Caki2 (cell line): ENCODE results near the gene PWP2. TPM values are rescaled to one million over a fixed set of nuclear protein-coding genes. Genes with fewer than 3 reads are reported as not detected.
"Not testable (repeated sequence)": the region's sequence is repeated elsewhere in the genome, so short reads cannot be mapped to it uniquely, and the experiment has no call there.

Source experiments
- DNase-seq: peaks from one replicate; pipeline ENCODE4 v3.0.0-alpha.2; 2015; ENCODE audit warnings: low read depth
- in situ Hi-C: cut with HindIII; loops from 2 replicates; pipeline ENCODE4 v1.10.0; 2016; ENCODE audit warnings: low sequenced_read_pairs, low pct_unique_long_range_greater_than_20kb, mixed read lengths
- total RNA-seq: library from RNA; depleted of rRNA; stranded (reverse); fragments of >200 nt; shearing (Covaris generic); gene quantifications from 2 replicates; pipeline ENCODE4 v1.2.3, GENCODE V29; 2014; ENCODE audit warnings: low replicate concordance

Gene PWP2
- total RNA-seq, 1 experiment from 2014 or later: 19.4 TPM

DNA sequence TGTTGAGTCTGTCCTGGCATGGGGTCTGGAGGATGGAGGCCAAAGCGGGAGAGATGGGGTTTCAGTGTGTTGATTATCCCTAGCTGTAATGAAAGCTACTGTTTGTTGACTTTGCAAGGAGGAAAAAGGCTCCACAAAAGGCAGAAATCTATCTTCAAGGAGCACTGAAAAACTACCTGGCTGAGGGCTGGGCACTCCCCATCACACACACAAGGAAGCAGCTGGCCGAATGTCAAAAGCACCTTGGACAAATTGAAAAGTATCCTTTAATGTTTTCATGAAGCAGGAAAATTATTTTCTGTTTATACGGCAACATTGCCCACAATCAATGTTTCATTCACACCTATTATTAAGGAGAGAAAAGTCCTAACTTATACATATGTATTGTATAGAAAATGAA is 27.8 kb upstream of the PWP2 start:
- in situ Hi-C loops: no loop called here
- no peak for DNase-seq

DNA sequence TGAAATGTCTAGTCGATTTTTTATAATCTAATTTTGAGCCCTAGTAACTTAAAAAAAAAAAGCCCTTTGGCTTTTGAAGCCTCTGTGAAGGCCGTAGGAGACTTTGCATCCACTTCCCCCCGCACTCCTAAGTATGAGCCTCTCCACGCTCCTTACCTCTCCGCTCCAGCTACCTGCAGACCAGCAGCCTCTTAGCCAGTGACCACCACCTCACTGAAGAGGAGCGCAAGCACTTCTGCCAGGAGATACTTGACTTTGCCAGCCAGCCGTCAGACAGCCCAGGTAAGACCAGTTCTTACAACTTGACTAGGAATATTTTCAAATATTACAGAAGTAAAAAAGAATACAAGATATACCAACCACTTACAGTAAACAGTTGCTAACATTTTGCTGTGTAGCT is 27.4 kb upstream of the PWP2 start:
- in situ Hi-C loops: no loop called here
- DNase-seq: no peak

DNA sequence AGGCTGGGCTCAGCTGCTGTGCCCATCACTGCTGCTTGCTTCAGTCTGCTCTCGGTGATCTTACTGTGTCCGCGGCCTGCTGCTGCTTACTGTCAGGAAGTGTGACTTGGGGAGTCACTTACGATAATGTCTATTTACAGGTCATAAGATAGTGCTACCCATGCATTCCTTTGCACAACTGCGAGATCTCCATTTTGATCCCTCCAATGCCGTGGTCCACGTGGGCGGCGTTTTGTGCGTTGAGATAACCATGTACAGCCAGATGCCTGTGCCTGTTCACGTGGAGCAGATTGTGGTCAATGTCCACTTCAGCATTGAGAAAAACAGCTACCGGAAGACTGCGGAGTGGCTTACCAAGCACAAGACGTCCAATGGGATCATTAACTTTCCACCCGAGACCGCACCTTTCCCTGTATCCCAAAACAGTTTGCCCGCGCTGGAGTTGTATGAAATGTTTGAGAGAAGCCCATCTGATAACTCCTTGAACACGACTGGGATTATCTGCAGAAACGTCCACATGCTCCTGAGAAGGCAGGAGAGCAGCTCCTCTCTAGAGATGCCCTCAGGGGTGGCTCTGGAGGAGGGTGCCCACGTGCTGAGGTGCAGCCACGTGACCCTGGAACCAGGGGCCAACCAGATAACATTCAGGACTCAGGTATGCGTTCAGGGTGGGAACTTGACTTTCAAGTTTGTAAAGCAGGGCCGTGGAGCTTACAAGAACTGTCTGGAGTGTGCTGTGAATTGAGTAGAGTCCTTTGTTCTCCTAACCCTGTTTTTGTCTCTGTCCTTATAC is 24.4 kb upstream of the PWP2 start:
- in situ Hi-C loops: no loop called here
- DNase-seq: no peak

DNA sequence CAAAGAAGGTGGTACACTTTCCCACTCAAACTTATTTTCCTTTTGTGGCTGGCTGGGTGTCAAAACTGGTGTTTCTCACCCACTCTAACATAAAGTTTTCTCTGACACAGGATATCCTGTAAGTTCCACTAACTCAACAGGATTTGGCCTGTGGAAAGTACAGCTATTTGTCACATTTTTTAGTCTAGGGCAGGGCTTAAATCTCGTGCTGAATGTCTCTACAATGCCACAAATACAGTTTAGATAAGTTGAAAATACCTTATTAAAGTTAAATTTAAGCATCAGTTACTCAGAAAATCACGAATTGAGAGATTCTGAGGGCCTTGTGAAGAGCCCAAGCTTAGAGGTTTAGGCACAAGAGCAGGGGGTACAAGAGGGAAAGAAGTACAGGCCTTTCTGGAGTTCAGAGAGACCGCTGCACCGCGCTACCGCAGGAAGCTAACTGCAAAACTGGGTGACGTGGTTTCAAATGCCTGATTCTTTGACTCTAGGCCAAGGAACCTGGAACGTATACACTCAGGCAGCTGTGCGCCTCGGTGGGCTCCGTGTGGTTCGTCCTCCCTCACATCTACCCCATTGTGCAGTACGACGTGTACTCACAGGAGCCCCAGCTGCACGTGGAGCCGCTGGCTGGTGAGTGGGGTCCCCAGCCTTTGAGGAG is 23.4 kb upstream of the PWP2 start:
- no peak for DNase-seq
- in situ Hi-C loops: no loop called here

DNA sequence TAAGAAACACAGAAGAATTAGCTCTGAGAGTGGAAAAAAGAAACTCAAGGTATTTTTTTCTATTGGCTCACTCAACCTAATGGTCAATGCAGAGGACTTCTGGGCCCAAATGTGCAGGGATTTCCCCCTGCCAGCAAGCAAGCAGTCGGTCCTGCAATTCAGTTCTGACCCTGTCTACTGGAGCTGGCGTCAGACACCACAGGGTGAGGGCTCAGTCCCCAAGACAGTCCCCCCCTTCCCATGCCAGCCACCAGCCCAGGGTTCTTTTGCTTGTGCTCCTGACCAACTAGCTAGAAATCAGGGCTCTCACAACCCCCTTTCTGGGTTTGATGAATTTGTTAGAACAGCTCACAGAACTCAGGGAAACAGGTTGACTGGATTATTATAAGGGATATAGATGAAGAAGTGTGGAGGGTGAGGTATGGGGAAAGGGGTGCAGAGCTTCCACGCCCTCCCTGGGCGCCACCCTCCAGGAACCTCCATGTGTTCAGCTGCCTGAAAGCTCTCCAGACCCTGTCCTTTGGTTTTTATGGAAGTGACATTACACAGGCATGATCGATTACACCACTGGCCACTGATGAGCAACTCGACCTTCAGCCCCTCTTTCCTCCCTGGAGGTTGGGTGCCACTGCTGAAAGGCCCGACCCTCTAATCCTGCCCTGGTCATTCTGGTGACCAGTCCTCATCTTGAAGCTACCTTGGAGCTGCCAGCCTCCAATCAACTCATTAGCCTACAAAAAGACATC is 22.5 kb upstream of the PWP2 start:
- in situ Hi-C loops: no loop called here
- DNase-seq: no peak

DNA sequence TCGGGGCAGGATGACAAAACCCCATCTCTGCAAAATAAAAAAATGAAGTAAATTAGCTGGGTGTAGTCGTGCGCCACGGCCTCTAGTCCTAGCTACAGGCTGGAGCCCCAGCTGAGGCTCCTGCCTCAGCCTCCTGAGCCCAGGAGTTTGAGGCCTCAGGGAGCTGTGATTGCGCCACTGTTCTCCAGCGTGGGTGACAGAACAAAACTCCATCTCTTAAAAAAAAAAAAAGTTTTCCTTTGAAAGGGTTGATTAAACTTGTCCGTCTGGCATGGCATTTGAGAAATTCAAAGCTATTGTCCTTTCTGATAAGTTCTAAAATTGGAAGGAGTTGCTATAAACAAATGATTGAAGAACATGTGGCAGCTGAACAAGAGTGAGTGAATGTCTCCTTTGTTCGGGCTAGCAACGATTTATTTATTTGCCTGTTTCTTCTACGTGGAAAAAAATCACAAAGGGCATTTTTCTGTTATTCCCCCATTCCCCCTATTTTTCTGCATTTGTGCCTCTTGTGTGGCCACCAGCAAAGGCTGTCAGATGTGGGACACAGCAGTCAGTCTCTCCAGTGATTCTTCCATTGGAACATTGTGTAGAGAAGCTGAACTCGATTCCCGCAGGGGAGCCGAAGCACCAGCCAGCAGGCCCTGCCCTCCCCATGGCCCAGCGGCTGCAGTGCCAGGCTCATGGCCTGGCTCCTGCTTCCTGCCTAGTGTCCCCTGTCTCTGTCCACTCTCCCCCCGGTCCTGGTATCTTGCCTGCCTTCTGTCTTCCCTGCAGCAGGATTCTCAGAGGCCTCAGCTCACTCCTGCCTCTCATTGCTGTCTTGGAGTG is 21.5 kb upstream of the PWP2 start:
- in situ Hi-C loops: no loop called here

DNA sequence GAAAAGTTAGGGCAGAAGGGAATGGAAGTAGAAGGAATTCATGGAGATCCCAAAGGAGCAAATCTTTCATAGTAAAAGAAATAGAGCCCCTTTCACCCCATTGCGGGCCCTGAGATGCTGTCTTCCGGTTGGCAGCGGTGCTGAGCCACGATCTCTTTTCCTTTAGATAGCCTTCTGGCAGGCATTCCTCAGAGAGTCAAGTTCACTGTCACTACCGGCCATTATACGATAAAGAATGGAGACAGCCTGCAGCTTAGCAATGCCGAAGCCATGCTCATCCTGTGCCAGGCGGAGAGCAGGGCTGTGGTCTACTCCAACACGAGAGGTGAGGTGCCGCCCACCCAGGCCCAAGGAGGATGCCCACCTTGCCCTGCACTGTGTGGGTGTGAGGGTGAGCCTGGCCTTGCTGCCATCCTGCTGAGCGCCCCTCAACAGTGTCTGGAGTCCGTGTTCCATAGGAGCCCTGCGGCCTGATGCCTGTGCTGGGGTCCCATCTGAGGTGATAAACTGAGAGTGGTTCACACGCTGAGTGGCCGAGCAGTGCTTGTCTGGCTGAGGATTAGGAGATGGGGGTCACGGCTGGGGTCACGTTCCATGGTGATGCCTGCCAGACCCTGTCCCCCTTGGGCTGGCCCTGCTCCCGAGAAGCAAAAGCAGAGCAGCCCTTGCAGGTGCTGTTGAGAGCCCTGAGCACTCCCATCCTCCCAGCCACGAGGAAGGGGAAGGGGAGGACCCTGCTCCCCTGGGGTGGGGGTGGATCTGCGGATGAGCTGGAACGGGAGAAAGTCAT is 20.4 kb upstream of the PWP2 start:
- in situ Hi-C loops: no loop called here
- DNase-seq: no peak

More for the DNA sequence above, 21.5 kb upstream of the PWP2 start:
- no peak for DNase-seq

DNA sequence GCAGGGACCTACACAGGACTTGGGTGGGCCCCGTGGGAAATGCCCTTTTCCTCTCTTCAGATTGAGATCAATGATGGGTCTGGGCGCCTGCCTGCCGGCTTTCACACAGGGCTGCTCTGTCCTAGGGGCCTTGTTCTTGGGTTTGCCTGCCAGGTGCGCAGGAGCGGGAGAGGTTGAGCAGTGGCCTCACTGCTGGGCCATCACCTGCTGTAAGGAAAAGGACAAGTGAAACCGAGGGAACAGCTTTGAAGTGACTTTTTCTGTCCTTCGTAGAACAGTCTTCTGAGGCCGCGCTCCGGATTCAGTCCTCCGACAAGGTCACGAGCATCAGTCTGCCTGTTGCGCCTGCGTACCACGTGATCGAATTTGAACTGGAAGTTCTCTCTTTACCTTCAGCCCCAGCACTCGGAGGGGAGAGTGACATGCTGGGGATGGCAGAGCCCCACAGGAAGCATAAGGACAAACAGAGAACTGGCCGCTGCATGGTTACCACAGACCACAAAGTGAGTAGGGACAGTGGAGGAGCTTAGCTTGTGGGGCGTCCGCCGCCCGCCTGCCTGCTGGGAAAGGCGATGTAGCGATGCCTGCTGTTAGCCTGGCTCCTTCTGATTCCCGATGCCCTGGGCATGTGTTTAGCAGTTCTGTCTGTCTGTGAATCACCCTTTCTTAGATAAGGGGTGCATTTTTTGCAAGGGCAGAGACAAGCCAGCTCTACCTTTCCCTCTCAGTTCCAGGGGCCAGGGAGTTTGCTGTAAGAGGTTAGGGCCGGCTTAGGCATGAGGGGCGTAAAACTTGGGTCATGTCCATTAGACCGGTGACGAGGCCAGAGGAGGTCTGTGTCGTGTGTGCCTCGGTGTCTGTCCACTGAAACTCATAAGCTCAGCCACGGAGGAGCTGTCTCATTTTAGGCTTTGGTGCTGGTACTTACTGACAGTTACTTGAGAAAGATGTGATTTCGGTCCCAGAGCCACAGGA is 19.5 kb upstream of the PWP2 start:
- in situ Hi-C loops: no loop called here
- DNase-seq: no peak

DNA sequence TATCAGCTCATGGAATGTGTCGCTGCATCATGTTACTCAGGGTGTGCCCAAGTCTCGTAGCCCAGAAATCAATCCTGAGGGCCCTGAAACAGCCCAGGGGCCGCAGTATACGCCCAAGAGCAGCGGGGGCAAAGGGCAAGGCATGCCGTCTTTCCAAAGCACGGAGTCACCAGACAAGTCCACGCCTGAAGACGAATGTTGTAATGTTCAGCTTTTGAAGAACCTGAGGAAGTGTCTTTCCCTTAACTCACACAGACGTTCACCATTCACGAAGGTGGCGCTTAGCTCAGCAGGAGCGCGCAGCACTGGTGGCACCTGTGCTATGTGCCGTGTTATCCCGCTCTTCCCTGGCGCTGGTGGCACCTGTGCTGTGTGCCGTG is 18.8 kb upstream of the PWP2 start:
- in situ Hi-C loops: no loop called here
- DNase-seq: no peak

DNA sequence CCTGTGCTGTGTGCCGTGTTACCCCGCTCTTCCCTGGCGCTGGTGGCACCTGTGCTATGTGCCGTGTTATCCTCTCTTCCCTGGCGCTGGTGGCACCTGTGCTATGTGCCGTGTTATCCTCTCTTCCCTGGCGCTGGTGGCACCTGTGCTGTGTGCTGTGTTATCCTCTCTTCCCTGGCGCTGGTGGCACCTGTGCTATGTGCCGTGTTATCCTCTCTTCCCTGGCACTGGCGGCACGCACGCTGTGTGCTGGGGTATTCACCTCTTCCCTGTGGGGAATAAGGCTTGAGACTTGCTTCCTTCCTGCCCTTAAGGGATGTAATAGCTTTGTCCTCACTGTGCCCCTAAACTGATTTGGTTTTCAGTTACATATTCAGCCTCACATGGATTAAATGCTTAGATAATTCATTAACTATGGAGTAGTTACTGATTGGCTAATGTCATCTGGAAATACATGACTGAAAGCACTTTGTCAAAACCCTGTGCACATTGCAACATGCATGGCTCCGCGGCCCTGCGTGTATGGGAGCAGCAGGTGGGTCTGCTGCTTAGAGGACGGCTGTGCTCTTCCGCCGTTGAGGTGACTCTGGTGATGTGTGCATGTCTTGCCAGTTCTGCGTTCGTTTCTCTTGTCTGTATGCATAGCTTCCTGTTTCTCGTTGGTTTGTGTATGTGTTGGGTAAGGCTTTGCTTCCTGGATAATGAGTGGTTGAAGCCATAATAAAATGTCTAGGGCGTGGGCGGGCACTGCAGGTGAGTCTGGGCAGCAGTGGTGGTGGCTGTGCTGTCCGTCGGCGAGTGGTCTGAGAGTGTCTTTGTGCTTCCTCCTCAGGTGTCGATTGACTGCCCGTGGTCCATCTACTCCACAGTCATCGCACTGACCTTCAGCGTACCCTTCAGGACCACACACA is 17.9 kb upstream of the PWP2 start:
- peak; percentile 46 for DNase-seq
- in situ Hi-C loops: no loop called here

DNA sequence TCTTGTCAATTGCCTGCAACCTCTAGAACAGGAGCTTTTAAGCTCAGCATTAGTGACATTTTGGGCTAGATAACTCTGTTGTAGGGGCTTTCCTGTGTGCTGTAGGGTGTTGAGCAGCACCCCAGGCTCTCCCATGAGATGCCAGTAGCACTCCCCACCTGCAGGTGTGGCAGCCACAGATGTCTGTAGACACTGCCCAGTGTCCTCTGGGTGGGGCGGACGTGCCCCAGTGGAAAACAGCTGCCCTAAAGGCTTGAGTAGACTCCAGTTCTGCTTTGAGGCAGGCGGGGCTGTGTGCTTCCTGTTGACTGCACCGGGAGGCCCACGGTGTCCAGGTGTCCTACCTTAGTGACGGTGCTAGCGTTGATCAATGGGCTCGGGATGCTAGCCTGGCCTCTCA is 16.9 kb upstream of the PWP2 start:
- DNase-seq: no peak
- in situ Hi-C loops: no loop called here

DNA sequence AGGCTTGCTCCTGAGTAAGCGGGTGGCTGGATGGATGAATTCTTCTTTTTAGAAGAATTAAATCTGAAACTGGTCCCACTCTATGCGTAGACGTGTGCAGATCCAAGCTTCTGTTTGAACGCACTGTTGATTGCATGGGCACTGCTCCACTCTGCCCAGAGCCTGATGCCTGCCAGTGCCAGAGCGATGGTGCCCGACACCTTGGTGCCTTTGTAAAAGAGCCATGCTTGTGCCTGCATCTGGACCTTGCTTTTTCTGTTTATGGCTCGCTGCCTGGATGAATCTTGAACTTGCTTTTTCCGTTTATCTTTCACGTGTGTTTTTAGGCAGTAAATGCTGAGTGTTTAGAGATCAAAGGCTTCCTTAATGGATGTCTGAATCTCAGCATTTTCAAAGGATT is 15.0 kb upstream of the PWP2 start:
- in situ Hi-C loops: no loop called here
- DNase-seq: no peak

DNA sequence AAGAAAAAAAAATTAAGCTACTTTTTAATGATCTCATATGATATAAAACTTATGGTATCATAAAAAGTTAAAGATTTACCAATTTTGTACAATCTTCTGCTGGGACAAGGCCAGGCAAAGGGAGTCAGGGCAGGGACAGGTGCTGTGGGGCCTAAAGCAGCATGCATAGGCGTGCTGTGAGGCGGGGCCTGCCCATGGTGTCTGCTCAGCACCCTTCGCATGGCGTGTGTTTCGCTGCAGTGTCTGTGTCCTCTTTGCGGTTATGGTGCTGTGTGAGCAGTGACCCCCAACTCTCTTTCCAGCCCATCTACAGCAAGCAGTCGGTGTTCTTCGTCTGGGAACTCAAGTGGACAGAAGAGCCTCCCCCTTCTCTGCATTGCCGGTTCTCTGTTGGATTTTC is 13.4 kb upstream of the PWP2 start:
- in situ Hi-C loops: no loop called here

DNA sequence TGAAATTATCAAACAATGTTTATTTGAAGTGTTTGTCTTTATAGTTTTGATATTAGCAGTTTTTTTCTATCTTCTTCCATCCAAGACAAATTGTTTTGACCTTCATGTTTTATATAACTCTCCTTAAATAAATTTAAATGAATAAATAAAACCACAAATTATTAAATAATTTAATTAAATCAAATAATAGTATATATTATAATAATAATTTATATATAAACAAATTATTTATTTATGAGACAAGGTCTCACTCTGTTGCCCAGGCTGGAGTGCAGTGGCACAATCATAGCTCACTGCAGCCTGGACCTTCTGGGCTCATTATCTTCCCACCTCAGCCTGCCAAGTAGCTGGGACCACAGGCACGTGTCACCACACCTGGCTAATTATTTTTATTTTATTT is 12.4 kb upstream of the PWP2 start:
- in situ Hi-C loops: no loop called here
- no peak for DNase-seq

More for the DNA sequence above, 13.4 kb upstream of the PWP2 start:
- no peak for DNase-seq

DNA sequence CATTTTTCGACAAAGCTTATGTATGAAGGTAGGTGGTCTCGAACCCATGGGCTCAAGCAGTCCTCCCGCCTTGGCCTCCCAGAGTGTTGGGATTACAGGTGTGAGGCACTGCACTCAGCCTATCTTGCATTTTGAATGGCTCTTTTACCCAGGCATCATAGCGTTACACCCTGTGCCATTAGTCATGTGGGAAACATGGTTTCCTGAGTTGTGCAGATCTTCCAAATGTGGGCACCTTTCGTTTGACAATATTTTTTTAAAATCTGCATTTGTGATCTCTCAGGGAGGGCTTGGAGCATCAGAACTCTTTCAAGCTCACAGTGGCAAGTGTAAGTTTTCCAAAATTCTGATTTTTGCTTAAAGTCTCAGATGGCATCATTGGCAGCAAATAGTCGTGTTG is 8.7 kb upstream of the PWP2 start:
- DNase-seq, in situ Hi-C loops: not testable (repeated sequence)

DNA sequence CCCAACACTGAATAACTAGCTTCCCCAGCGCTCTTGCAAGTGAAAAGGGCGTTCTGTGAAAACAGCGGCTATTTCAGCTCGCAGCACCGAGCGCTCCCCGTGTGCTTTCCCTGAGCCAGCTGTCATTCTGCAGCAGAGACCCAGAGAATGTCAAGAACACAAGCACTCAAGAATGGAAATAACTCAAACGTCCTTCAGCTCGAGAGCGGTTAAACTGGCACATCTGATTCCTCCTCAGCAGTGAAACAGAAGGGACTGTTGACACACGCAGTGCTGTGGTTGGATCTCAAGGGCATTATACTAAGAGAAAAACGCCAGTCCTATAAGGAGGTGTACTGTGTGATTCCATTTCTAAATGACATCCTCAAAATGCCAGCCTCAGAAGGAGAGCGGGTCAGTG is 8.2 kb upstream of the PWP2 start:
- DNase-seq, in situ Hi-C loops: not testable (repeated sequence)
